ENCODE results near the gene FLT4. TPM values are rescaled to one million over a fixed set of nuclear protein-coding genes. Genes with fewer than 3 reads are reported as not detected.

The FLT4 gene
- total RNA-seq, 1 donor from 2014 or later = 236 TPM

DNA sequence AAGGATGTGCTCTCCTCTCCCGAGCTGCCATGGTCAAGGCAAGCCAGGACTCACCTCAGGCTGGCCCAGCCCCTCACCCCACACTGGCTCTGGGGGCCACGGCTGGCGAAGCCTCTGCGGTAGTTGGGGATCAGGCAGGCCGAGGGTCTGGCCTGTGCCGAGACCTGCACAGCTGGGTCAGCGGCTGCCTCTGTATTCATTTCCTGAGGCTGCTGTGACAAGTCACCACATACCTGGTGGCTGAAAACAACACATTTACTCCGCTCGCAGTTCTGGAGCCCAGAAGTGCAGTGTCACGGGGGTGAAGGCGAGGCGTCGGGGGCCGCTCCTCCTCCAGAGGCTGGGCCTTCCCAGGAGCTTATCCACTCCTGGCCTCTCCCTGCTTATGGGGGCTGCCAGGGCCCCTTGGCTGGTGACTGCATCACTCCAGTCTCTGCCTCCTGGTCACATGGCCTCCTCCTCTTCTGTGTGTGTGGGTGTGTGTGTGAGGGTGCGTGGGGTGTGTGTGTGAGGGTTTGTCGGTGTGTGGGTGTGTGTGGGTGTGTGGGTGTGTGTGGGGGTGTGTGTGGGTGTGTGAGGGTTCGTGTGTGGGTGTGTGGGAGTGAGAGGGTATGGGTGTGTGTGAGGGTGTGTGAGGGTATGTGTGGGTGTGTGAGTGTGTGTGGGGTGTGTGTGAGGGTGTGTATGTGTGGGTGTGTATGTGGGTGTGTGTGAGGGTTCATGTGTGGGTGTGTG is 54.9 kb downstream of the FLT4 start:
- no peak for DNase-seq (ENCODE audit: low read depth in 2 of 2)

GRCh38 chr5:180593446-180594206 is 55.8 kb downstream of the FLT4 start:
- DNase-seq (ENCODE audit: low read depth in 2 of 2) = no peak

DNA sequence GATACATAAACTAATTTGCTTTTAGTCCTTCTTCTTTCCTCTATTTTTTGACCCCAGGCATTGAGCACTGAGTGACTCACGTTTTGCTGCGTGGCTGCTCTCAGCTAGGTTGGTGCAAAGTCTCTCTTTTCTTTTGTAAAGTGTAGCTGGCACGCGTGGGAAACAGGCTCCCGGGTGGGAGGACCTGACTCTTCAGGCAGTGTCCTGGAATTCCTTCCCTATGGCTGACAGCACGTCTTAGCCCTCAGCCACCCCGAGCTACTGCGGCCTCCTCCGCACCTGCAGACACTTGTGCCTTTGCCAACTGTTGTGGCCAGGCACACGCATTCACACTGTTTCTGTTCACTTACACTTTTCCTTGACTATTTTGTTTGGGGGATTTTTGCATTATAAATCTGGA is 57.2 kb downstream of the FLT4 start:
- DNase-seq (ENCODE audit: low read depth in 2 of 2) = no peak

DNA sequence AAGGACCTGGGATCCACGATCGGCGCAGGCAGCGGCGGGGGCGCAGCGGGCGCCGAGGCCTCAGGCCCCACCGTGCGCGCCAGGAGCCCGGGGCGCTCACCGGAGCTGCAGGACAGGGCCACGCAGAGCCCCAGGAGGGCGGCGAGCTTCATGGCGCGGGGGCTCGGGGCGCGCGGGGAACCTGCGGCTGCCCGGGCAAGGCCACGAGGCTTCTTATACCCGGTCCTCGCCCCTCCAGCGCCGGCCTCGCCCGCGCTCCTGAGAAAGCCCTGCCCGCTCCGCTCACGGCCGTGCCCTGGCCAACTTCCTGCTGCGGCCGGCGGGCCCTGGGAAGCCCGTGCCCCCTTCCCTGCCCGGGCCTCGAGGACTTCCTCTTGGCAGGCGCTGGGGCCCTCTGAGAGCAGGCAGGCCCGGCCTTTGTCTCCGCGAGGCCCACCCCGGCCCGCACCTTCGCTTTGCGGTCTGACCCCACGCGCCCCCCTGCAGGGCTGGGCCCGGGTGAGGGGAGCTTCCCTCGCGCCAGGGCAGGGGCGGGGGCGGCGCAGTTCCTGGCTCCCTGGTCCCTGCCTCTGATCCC is 58.0 kb downstream of the FLT4 start, which contains the start of gene SCGB3A1:
TSS of gene SCGB3A1 (minus strand) at position 189 of the 577 bp plus-strand sequence. CDS start at position 152, 37 bp downstream.
- peak in 1 of 2 donors; percentile 17 for DNase-seq (ENCODE audit: low read depth in 2 of 2)

DNA sequence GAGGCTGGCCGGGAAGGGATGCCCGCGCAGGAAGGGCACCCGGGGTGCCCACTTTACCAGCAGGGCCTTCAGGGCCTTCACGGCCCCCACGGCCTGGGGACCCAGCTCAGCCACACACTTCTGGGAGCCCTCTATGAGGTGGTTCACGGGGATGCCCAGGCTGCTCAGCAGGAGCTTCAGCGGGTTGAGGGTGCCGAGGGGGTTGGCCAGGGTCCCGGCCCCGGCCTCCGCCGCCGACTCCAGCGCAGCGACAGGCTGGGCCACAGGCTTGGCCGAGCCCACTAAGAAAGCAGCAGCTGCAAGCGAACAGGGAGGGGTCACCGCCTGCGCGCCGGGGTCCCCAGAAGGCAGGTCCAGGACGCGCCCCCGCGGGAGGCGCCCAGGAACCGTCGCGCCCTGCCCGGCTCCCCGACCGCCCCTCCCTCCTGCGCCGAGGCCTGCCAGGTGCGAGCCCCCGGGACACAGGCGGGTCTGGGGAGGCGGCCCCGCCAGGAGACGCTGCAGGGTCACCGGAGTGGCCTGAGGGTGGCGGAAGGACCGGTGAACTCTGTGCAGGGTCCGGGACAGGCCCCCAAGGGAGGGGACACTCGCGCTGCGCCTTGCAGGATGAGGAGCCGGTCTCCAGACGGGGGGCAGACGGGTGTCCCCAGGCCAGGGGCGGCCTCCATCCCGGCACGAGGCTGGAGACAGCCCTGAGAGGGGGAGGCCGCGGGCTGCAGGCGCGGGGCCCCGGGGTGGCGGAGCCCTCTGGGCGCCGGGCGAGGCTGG is 58.7 kb downstream of the FLT4 start:
- DNase-seq (ENCODE audit: low read depth in 2 of 2) = no peak

DNA sequence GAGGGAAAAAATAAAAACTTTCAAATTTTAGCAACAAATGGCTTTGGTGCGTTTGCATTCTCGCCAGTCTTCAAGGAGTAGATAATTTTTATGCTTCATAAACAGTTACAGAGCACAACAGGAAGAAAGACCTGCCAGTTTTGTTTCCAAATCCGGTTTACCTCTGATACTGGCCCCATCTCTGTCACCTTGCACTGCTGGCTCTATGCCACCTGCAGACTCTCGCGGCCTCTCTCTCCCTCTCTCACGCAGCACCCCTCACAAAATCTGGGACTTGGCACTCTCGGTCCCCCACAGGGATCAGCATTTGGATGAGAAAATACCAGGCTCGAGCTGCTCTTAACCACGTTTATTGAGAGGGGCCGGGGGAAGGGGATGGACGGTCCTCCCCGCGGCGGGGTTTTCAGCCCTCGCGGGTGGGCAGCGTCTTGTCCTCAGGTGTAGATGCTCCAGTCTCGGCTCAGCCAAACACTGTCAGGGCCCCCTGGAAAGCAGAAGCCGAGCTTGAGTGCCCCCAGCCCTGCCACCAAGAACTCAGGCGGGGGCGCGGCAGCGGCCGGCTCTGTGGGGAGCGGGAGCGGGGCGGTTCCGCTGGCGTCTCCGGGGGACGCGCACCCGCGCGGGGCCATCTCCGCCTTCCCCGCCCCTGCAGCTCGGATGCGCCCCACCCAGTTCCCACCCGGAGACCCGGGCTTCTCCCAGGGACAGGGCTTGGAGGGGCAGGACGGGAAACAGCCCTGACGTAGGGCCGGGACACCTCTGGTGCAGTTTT is 59.4 kb downstream of the FLT4 start:
- no peak for DNase-seq (ENCODE audit: low read depth in 2 of 2)

GRCh38 chr5:180586870-180587269 is 62.5 kb downstream of the FLT4 start:
- no peak for DNase-seq (ENCODE audit: low read depth in 2 of 2)

GRCh38 chr5:180586204-180586603 is 63.2 kb downstream of the FLT4 start:
- DNase-seq (ENCODE audit: low read depth in 2 of 2) = no peak

- no peak for DNase-seq (ENCODE audit: low read depth in 2 of 2)
Measured at GRCh38 chr5:180583738-180584137, 65.7 kb downstream of the FLT4 start.

GRCh38 chr5:180580681-180581080 is 68.7 kb downstream of the FLT4 start:
- no peak for DNase-seq (ENCODE audit: low read depth in 2 of 2)

DNA sequence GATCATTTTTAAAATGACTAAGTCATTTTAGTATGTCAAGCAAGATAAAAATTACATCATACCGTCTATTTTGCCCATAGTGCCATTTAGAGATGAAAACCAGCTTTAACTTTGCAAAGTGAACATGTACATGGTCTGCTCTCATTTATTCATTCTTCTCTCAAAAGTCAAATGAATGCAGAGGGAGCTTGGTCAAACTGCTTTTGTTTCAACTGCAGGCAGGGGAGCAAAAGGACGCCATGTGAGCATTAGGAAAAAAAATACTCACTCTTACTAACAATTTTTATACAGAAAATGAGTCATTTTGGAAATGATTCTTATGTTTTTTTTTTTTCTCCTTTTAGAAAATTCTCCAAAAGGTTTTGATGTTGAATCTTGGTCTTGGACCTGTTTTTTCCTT is 73.8 kb downstream of the FLT4 start:
- DNase-seq (ENCODE audit: low read depth in 2 of 2) = no peak

DNA sequence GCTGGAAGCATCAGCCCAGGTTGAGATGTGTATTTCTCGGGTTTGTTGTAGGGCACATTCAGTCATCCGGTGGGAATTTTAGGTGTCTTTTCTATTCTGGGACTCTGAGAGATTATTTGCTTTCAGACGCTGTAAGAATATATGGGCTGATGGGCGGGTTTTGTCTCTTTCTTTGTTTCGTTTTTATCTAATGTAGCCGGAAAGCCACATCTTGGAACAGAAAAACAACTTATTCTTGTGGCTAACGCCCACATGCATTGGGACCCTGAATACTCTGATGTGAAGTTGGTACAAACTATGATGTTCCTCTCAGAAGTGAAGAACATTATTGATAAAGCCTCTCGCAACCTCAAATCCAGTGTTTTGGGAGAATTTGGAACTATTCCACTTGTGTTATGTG is 80.5 kb downstream of the FLT4 start:
- no peak for DNase-seq (ENCODE audit: low read depth in 2 of 2)

DNA sequence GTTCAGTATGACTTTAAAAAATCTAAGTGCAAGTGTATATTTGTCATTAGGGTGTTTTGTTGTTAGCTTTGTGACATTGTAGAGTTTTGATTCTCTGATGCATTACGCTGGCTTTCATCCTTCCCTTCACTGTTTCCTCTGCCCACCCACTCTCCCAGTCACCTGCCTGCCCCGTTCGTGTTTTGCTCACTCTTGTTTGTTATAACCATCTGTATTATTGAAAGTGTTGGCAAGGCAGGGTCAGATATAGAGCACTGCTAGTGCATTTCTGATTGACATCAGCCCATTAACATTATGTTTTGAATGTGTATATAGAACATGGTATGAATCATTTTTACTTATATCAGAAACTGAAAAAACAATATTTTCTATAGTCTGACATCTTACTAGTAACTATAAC is 85.4 kb downstream of the FLT4 start:
- peak in 1 of 2 donors; percentile 11 for DNase-seq (ENCODE audit: low read depth in 2 of 2)

DNA sequence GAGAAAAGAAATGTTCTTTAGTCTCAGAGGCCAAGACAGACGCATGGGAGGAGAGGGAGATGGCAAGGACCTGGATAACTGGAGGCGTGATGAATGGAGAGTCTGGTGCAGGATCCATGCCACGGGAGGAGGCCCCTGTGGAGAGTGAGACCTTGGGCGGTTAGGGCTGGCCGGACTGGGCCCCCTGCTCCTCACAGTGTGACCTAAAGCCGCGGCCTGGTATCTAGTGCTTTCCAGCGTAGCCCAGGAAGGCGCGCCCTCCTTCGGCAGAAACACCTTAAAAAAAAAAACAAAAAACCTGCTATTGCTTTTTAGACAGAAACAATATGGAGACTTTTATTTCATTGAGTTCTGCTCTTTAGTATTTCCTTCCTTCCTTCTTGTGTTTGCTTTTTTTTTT is 91.2 kb downstream of the FLT4 start:
- no peak for DNase-seq (ENCODE audit: low read depth in 2 of 2)

- no peak for DNase-seq (ENCODE audit: low read depth in 2 of 2)
Measured at GRCh38 chr5:180557217-180557809, 92.1 kb downstream of the FLT4 start.

DNA sequence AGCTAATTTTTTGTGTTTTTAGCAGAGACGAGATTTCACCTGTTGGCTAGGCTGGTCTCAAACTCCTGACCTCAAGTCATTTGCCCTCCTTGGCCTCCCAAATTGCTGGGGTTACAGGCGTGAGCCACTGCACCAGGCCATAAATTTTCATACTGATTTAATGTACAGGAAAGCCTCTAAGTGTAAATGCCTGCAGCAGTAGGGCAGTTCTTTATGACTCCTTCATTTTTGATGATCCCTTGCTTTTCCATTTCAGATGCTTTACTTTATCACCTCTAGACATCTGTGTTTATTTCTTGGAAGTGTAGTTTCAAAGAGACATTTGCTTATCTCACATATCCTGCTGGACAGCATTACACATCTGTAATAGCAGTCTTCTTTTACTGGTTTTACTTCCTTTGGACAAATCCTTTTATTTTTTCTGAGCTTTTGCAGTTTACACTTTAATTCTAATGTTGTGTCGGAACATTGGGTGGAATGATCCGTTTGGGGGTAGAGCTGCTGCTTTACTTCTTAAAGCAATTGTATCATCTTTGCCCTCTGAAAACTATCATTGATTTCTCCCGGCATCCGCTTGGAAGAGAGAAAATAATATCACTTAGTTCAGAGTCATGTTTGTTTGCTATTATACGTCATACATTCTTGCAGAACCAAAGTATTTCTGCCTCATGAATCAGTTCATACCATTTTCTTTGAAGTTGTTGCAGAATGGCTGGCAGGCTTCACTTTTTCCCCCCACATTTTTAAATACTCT is 94.1 kb downstream of the FLT4 start:
- DNase-seq (ENCODE audit: low read depth in 2 of 2) = no peak

DNA sequence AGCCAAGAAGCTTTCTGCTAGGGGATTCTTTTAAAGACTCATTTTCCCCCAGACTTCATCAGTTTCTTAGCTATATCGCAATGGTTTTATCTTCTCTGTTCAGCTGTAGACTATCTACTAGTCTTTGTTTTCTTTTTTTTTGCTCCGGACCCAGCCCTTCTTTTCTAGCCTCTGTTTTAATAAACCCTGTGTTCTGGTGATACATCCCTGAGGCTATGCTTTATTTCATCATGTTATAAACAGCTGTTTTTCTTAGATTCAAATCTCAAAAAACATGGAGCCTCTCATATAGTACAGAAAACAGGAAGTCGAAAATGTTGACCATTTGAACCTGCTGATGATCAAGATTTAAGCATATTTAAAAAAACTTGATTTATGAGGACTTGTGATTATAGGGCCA is 95.9 kb downstream of the FLT4 start:
- no peak for DNase-seq (ENCODE audit: low read depth in 2 of 2)
